ENCODE measurements around the gene NUMA1.
A peak's percentile ranks its signal among the peaks of the same experiment; 100 is the strongest.

The NUMA1 gene, protein sequence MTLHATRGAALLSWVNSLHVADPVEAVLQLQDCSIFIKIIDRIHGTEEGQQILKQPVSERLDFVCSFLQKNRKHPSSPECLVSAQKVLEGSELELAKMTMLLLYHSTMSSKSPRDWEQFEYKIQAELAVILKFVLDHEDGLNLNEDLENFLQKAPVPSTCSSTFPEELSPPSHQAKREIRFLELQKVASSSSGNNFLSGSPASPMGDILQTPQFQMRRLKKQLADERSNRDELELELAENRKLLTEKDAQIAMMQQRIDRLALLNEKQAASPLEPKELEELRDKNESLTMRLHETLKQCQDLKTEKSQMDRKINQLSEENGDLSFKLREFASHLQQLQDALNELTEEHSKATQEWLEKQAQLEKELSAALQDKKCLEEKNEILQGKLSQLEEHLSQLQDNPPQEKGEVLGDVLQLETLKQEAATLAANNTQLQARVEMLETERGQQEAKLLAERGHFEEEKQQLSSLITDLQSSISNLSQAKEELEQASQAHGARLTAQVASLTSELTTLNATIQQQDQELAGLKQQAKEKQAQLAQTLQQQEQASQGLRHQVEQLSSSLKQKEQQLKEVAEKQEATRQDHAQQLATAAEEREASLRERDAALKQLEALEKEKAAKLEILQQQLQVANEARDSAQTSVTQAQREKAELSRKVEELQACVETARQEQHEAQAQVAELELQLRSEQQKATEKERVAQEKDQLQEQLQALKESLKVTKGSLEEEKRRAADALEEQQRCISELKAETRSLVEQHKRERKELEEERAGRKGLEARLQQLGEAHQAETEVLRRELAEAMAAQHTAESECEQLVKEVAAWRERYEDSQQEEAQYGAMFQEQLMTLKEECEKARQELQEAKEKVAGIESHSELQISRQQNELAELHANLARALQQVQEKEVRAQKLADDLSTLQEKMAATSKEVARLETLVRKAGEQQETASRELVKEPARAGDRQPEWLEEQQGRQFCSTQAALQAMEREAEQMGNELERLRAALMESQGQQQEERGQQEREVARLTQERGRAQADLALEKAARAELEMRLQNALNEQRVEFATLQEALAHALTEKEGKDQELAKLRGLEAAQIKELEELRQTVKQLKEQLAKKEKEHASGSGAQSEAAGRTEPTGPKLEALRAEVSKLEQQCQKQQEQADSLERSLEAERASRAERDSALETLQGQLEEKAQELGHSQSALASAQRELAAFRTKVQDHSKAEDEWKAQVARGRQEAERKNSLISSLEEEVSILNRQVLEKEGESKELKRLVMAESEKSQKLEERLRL (N-terminal part only)

DNA sequence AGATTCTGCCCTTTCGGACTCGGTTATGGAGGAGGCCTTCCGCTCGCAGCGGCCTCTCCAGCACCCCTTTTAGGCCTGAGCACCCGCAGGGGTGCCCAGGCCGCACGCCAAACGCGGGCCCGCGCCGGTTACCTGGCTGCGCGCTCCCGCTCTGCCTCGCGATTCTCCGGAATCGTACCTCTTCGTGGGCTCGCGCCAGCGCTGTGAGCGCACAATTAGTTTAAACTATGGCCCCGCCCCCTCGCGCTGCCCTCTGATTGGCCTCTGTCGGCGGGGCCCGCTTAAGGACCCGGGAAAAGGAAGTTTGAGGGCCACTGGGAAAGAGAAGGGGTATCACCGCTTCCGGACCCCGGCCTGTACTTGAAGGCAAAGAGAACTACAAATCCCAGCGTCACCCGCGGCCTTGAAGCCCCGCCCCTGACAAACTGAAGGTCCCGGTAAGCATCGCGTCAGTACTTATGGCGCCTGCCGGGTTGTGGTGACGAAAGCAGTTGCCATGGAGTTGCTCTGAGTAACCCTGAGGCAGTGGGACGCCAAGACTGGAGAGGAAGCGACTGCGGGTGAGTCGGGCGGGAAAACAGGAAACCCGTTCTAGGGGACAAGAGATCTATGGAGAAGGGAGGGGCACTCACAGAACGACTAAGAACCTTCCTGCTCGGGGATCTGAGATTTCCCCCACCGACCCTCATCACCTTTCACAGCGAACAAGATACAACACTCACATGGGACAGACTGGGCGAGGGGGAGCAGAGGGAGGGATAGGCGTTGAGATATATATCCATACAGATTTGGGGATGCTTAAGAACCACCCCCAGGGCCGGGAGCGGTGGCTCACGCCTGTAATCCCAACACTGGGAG is at the start of gene NUMA1, which contains the start of gene LRRC51:
Gene NUMA1, minus strand, starts transcription at position 217 of the 858 bp plus-strand sequence. CDS start 44,599 bp downstream, outside the sequence.
Gene LRRC51, plus strand, starts transcription at position 525 of the 858 bp plus-strand sequence. CDS start 8,234 bp downstream, outside the sequence.
- H3K4me3 ChIP-seq (replicated peaks; ENCODE audit: low read depth, low read length), result peak within 1 kb of the TSS; percentile 55
- no peak for TF ChIP-seq CTCF (IDR thresholded peaks at IDR 0.05; ENCODE audit: low read depth, low read length, missing control alignments)
- peak; percentile 99 for DNase-seq (ENCODE audit: extremely low read depth, low read depth)

GRCh38 chr11:72129381-72129780 is 49.0 kb upstream of the NUMA1 start:
- no peak for DNase-seq (ENCODE audit: extremely low read depth, low read depth)
- TF ChIP-seq CTCF (IDR thresholded peaks at IDR 0.05; ENCODE audit: low read depth, low read length, missing control alignments), result no peak
- no peak overlapping the region for H3K4me3 ChIP-seq (replicated peaks; ENCODE audit: low read depth, low read length)

- TF ChIP-seq CTCF (IDR thresholded peaks at IDR 0.05; ENCODE audit: low read depth, low read length, missing control alignments), result no peak
- no peak for DNase-seq (ENCODE audit: extremely low read depth, low read depth)
- H3K4me3 ChIP-seq (replicated peaks; ENCODE audit: low read depth, low read length), result no peak overlapping the region
These were observed 47.6 kb upstream of the NUMA1 start for GRCh38 chr11:72127923-72128322.

GRCh38 chr11:72125956-72126355 is 45.6 kb upstream of the NUMA1 start:
- H3K4me3 ChIP-seq (replicated peaks; ENCODE audit: low read depth, low read length), result no peak overlapping the region
- no peak for TF ChIP-seq CTCF (IDR thresholded peaks at IDR 0.05; ENCODE audit: low read depth, low read length, missing control alignments)
- DNase-seq (ENCODE audit: extremely low read depth, low read depth), result no peak

DNA sequence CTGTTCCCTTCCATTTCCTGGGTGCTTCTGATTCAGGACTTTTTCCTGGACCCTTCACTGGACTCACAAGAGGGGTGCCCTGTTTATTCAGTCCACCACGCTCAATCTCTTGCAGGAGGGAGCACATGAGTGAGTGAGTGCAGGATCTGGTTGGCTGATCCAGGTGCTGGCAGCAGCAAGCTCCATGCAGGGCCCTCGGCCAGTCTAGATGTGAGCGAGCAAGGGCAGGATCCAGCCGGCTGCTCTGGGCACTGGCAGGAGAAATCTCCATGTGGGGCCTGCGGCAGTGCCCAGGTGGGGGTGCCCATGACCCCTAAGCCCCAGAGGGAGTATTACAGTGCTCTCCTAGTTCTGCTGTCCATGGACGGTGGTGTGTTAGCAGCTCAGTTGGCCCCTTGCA is 43.7 kb upstream of the NUMA1 start:
- no peak for TF ChIP-seq CTCF (IDR thresholded peaks at IDR 0.05; ENCODE audit: low read depth, low read length, missing control alignments)
- no peak for DNase-seq (ENCODE audit: extremely low read depth, low read depth)

More for the DNA sequence above, 43.7 kb upstream of the NUMA1 start:
- H3K4me3 ChIP-seq (replicated peaks; ENCODE audit: low read depth, low read length), result no peak overlapping the region

All from HFF-Myc (cell line).